Stimulated activated naive B cell treated with anti-CD40 and anti-IgM and Interleukin-4, amounts not matched to agents 10 μg/mL and 1 μg/mL and 100 μg/mL, for 72 hours (primary cell): ENCODE measurements around the gene NTNG2.

ENCODE experiments used
- ATAC-seq, 2 donors: fragments of 150-1000 bp; cut with Tn5 transposase; replicated peaks; 2 replicates each; pipeline ENCODE4 v1.10.0; 2021; ENCODE audit warnings: moderate library complexity in 1 of 2
- DNase-seq: peaks from one replicate; pipeline ENCODE4 v3.0.0; 2021
- H3K27ac Mint-ChIP-seq: one replicate; pipeline ENCODE4 v1.8.0; 2022; ENCODE audit warnings: mild to moderate bottlenecking, mixed read lengths
- H3K27me3 Mint-ChIP-seq, 2 donors: one replicate each; pipeline ENCODE4 v1.8.0; 2022; ENCODE audit warnings: mixed read lengths in 2 of 2
- H3K36me3 Mint-ChIP-seq, 2 donors: one replicate each; pipeline ENCODE4 v1.8.0; 2022; ENCODE audit warnings: mixed read lengths in 2 of 2, mild to moderate bottlenecking in 1 of 2
- H3K4me1 Mint-ChIP-seq, 2 donors: one replicate each; pipeline ENCODE4 v1.8.0; 2022; ENCODE audit warnings: mixed read lengths in 2 of 2, mild to moderate bottlenecking in 1 of 2
- H3K4me3 Mint-ChIP-seq, 2 donors: one replicate each; pipeline ENCODE4 v1.8.0; 2022; ENCODE audit warnings: mild to moderate bottlenecking in 2 of 2, mixed read lengths in 2 of 2, moderate library complexity in 1 of 2
- H3K9me3 Mint-ChIP-seq, 2 donors: one replicate each; pipeline ENCODE4 v1.8.0; 2022; ENCODE audit warnings: mixed read lengths in 2 of 2, mild to moderate bottlenecking in 1 of 2

The NTNG2 gene

DNA sequence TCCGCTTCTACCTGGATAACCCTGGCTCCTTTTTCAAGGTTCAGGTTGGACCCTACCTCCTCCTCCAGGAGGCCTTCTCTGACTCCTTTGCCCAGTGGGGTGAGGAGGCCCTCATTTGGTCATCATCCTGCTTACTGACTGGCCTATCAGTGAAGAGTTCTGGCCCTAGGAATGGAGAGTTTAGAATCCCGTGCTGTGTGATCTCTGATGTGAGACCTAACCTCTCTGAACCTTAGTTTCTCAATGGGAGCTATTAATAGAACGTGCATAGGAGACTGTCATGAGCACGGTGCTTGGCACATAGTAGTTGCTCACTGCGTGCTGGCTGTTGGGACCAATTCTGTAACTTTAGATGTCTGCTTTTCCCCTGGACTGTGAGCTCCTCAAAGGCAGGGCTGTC, 10.3 kb downstream of the NTNG2 start:
- H3K27ac Mint-ChIP-seq, result no peak overlapping the region
- no peak overlapping the region for H3K4me3 Mint-ChIP-seq
- peaks cover 0 to 5% of the 10 kb centered on the region in 2 donors for H3K36me3 Mint-ChIP-seq
- H3K4me1 Mint-ChIP-seq, result peaks cover 5 to 15% of the 10 kb centered on the region in 2 donors
- peaks cover 0 to 6% of the 10 kb centered on the region in 2 donors for H3K9me3 Mint-ChIP-seq
- ATAC-seq (no peak), DNase-seq (no peak)
- peaks cover 65 to 80% of the 10 kb centered on the region in 2 donors for H3K27me3 Mint-ChIP-seq

DNA sequence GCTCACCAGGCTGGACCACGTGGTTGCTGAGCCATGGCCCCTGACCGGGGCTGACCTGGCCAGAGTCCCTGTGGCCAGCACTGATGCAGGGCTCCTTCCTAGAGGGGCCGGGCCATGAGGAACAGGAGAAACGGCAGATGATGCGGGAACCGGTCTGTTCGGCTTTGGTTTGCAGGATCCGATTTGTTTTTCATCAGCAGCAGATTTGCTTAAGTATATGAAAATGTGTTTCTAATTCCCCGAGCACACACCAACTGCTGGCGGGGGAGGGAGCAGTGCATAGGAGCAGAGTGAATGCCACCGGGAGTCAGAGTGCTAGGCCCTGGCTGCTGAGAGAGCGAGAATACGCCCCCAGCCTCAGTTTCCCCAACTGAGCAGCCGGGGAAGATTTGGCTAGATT, 13.6 kb downstream of the NTNG2 start:
- H3K4me1 Mint-ChIP-seq, result peaks cover 5 to 9% of the 10 kb centered on the region in 2 donors
- no peak for ATAC-seq
- H3K27ac Mint-ChIP-seq, result no peak overlapping the region
- no peak overlapping the region for H3K4me3 Mint-ChIP-seq
- H3K36me3 Mint-ChIP-seq, result peaks cover 0 to 5% of the 10 kb centered on the region in 2 donors
- H3K27me3 Mint-ChIP-seq, result peaks cover 50 to 76% of the 10 kb centered on the region in 2 donors
- H3K9me3 Mint-ChIP-seq, result peaks cover 0 to 6% of the 10 kb centered on the region in 2 donors
- DNase-seq, result no peak

DNA sequence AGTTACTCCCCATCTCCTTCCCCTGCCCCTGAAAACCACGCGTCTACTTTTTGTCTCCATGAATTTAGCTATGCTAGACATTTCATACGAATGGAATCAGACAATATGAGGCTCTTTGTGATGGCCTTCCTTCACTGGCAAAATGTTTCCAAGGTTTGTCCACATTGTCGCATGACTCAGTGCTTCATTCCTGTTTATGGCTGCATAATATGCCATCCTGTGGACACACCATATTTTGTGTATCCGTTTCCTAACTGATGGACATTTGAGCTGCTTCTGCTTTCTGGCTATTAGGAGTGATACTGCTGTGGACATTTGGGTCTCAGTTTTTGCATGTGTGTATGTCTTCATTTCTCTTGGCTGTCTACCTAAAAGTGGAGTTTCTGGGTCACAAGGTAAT, 14.5 kb downstream of the NTNG2 start:
- H3K36me3 Mint-ChIP-seq, result peaks cover 0 to 5% of the 10 kb centered on the region in 2 donors
- no peak for DNase-seq
- no peak overlapping the region for H3K4me3 Mint-ChIP-seq
- peaks cover 5 to 9% of the 10 kb centered on the region in 2 donors for H3K4me1 Mint-ChIP-seq
- H3K9me3 Mint-ChIP-seq, result peaks cover 0 to 6% of the 10 kb centered on the region in 2 donors
- H3K27me3 Mint-ChIP-seq, result peaks cover 51 to 83% of the 10 kb centered on the region in 2 donors
- ATAC-seq, result no peak
- H3K27ac Mint-ChIP-seq, result no peak overlapping the region

DNA sequence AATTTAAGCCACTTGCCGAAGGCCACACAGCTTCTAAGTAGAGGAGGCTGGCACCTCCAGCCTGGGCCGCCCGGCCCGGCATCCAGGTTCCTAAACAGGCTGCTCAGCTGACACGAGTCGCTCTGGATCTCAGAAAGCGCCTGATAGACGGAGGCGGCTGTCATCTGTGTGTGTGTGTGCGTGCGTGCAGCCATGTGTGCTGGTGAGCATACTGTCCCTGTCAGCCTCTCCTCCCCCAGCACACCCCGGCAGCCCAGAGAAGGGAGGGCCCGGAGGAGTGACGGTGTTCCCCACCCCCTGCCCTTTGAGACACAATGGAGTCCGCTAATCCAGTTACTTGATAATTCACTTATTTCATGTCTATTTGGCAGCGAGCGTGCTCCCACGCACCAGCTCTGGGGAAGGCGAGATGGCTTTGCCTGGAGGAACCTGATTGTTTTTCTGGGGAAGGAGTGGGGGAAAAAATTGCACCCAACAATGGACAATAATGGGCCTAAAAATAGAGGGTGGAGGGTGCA, 20.0 kb downstream of the NTNG2 start:
- H3K36me3 Mint-ChIP-seq, result no peaks in the 10 kb centered on the region
- H3K9me3 Mint-ChIP-seq, result no peaks in the 10 kb centered on the region
- H3K27me3 Mint-ChIP-seq, result peaks cover 44 to 77% of the 10 kb centered on the region in 2 donors
- peaks cover 5 to 9% of the 10 kb centered on the region in 2 donors for H3K4me1 Mint-ChIP-seq
- ATAC-seq, result no peak
- no peak overlapping the region for H3K27ac Mint-ChIP-seq
- no peak overlapping the region for H3K4me3 Mint-ChIP-seq
- DNase-seq, result no peak

DNA sequence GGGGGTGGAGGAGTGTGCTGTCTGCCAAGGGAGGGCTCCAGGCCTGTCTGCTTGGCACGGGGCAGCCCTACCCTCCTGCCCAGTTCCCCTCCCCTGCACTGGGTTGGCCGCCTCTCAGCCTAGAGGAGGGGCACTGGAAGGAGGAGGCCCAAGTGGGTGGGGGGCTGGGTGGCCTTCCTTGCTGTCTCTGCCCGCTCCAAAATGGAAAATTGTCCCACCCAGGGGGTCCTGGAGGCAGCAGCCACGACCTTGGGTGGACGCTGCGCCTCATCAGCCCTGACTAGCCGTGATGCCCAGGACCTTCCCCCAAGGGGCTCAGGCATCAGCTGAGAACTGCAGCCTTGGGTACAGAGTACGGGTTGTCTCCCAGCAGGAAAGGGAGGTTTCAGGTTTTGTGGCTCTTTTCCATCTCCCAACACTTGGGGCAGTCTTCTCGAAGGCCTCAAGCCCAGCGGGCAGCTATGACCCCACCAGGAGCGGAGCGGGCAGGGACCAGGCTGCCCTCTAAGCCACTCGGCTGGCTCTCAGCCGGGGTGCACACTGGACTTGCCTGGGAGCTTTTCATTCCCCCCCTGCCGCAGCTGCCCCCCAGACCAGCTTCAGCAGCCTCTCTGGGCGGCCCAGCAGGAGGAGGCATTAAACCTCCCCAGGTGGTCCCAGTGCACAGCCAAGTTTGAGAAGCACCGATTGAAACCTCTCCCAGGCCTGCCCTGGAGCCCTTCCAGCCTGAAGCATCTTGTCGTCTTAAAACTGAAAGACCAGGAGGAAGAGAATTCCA, 20.6 kb downstream of the NTNG2 start:
- DNase-seq (no peak), ATAC-seq (no peak)
- Mint-ChIP-seq H3K36me3 (no peaks in the 10 kb centered on the region), H3K27me3 (peaks cover 45 to 77% of the 10 kb centered on the region in 2 donors), H3K4me3 (no peak overlapping the region), H3K9me3 (no peaks in the 10 kb centered on the region), H3K27ac (no peak overlapping the region), H3K4me1 (peaks cover 5 to 13% of the 10 kb centered on the region in 2 donors)

DNA sequence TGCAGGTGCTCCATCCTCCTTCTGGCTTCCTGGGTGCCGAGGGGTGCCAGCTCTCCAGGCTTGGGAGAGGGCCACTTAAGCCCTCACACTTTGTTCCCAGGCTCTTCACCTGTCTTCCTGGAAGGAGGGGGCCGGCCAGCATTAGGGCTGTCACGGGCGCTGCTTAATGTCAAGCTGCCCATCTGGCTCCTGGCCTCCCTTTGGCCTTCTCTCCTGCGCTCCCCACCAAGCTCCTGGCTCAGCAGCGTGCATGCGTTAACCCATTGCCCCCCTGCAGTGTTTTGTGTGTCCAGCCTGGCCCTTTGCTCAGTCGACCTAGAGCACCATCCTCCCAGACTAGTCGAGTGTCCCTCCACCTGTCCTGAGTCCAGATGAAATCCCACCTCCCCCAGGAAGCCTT, 21.3 kb downstream of the NTNG2 start:
- H3K36me3 Mint-ChIP-seq, result no peaks in the 10 kb centered on the region
- no peak overlapping the region for H3K27ac Mint-ChIP-seq
- no peaks in the 10 kb centered on the region for H3K9me3 Mint-ChIP-seq
- peaks cover 43 to 74% of the 10 kb centered on the region in 2 donors for H3K27me3 Mint-ChIP-seq
- no peak overlapping the region for H3K4me3 Mint-ChIP-seq
- peaks cover 5 to 15% of the 10 kb centered on the region in 2 donors for H3K4me1 Mint-ChIP-seq
- DNase-seq (no peak), ATAC-seq (no peak)

DNA sequence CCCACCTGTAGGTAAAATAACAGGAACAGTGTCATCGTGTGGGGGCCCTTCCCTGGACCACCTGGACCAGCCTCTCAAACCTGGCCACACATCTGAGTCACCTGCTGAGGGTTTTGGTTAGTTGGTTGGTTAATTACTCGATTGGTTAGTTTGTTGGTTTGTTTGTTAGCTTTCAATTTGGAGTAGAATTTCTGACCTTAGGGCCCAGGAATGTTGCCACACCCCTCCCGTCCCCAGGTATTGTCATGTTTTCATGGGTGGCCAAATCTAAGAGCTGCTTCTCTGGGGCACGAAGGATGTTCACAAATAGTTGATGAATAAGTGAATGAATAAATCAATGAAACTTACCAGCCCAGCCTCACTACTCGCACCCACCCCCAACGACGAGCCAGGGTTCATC, 21.9 kb downstream of the NTNG2 start:
- peaks cover 5 to 15% of the 10 kb centered on the region in 2 donors for H3K4me1 Mint-ChIP-seq
- H3K4me3 Mint-ChIP-seq, result no peak overlapping the region
- ATAC-seq, result no peak
- no peaks in the 10 kb centered on the region for H3K9me3 Mint-ChIP-seq
- H3K27ac Mint-ChIP-seq, result no peak overlapping the region
- H3K36me3 Mint-ChIP-seq, result no peaks in the 10 kb centered on the region
- no peak for DNase-seq
- H3K27me3 Mint-ChIP-seq, result peaks cover 43 to 77% of the 10 kb centered on the region in 2 donors

DNA sequence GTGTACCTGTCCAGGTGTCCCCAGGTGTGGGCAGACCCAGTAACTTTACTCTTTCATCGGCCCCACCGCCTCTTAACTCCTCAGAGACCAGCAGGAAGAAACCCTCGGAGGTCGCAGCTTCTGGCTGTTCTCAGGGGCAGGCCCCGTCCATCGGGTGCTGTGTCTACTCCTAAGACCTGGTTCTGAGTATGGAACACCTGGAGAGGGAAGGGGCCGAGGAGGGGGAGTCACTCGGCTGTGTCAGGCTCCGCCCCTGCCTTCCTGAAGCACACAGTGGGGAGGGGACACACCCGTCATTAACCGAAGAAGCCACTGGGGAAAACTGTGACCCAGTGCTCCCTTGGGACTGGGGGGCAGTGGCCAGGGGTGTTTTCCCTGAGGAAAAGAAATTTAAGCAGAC, 22.3 kb downstream of the NTNG2 start:
- peaks cover 5 to 15% of the 10 kb centered on the region in 2 donors for H3K4me1 Mint-ChIP-seq

DNA sequence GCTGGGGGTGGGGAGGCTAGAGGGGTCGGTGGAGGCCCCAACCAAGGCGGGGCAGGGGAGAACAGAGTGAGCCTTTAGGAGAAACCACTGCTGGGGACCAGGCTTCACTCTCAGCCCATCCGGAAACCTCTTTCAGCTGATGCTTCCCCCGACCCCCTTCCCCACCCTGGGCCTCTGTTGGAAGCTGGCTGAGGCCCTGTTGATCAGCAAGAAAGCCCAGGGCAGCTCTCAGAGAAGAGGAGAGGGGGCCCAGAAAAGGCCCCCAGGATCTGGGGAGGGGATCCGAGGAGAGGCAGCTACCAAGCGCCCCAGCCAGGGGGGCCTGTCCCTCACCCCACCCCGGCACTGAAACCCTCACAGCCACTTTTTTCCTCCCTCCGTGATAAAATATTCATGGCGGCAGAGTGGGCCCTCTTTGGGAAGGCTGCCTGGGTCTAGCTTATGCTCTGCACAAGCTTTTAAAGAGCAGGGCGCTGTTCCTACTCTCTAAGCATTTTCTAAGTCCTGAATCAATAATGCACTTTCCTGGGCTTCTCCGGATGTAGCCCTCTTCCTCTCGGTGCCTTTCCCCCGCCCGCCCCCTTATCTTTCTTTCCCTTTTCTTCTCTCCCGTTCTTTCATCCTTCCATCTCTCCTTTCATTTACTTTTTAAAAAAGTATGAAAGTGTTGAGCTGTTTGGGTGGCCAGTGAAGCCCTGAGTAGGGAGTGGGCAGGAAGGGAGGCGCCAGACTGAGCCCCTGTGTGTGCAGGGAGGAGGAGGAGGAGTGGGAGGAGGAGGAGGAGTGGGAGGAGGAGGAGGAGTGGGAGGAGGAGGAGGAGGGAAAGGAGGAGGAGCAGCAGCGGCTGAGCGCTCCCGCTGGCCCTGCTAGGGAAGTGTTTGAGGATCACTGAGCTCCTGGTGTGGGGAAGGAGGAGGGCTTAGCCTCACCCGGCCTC, 23.5 kb downstream of the NTNG2 start:
- H3K27ac Mint-ChIP-seq, result no peak overlapping the region
- no peak for DNase-seq

More for the DNA sequence above, 22.3 kb downstream of the NTNG2 start:
- ATAC-seq (no peak), DNase-seq (no peak)
- H3K27ac Mint-ChIP-seq, result no peak overlapping the region
- no peaks in the 10 kb centered on the region for H3K9me3 Mint-ChIP-seq
- no peak overlapping the region for H3K4me3 Mint-ChIP-seq
- no peaks in the 10 kb centered on the region for H3K36me3 Mint-ChIP-seq
- H3K27me3 Mint-ChIP-seq, result peaks cover 44 to 78% of the 10 kb centered on the region in 2 donors

DNA sequence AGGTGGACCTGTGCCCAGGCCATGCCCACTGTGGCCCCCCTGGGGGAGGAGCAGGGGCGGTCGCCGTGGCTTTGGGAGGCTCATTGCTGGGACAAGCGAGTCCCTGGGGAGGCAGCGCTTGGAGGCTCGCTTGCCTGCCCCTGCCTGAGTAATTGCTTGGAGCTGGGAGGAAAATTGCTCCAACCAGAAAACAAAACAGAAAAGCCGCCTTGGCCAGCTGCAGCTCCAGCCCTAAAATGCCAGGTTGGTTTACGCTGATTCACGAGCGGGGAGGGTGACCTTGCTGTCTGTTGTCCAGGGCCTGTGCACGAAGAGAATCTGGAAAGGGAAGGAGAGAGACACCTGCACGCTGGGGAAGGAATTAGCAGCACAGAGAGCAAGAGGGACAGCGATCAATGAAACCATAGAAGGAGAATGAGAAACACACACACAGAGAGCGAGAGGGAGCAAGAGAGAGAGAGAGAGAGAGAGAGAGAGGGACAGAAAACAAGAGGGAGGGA, 25.3 kb downstream of the NTNG2 start:
- Mint-ChIP-seq H3K4me1 (peaks cover 5 to 15% of the 10 kb centered on the region in 2 donors), H3K4me3 (no peak overlapping the region), H3K36me3 (no peaks in the 10 kb centered on the region), H3K27me3 (peaks cover 35 to 50% of the 10 kb centered on the region in 2 donors), H3K9me3 (no peaks in the 10 kb centered on the region), H3K27ac (no peak overlapping the region)
- ATAC-seq, result no peak
- no peak for DNase-seq

More for the DNA sequence above, 23.5 kb downstream of the NTNG2 start:
- peaks cover 39 to 68% of the 10 kb centered on the region in 2 donors for H3K27me3 Mint-ChIP-seq
- no peaks in the 10 kb centered on the region for H3K36me3 Mint-ChIP-seq
- ATAC-seq, result no peak
- H3K4me3 Mint-ChIP-seq, result no peak overlapping the region
- no peaks in the 10 kb centered on the region for H3K9me3 Mint-ChIP-seq
- peaks cover 5 to 15% of the 10 kb centered on the region in 2 donors for H3K4me1 Mint-ChIP-seq

DNA sequence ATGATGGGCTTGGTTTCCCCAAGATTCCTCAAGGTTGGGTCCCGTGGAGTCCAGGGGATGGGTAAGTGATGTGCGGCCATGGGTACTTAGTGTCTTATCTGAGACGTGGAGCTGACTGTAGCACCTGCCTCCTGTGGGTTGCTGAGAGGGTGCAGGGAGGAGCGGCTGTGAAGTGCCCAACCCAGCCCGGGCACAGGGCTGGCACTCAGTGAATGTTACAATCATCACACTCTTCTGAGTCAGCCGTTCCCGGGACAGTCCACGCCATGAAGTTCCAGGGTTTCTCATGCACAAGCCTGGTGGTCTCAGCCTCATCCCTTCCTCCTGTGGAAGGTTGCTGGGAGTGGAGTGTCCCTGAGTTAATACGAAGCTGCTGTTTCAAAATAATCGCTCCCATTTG, 29.1 kb downstream of the NTNG2 start:
- Mint-ChIP-seq H3K4me3 (no peak overlapping the region), H3K36me3 (no peaks in the 10 kb centered on the region), H3K9me3 (peaks cover 0 to 1% of the 10 kb centered on the region in 2 donors), H3K27ac (no peak overlapping the region), H3K27me3 (peaks cover 16 to 28% of the 10 kb centered on the region in 2 donors), H3K4me1 (peaks cover 0 to 7% of the 10 kb centered on the region in 2 donors)
- DNase-seq (no peak), ATAC-seq (no peak)

DNA sequence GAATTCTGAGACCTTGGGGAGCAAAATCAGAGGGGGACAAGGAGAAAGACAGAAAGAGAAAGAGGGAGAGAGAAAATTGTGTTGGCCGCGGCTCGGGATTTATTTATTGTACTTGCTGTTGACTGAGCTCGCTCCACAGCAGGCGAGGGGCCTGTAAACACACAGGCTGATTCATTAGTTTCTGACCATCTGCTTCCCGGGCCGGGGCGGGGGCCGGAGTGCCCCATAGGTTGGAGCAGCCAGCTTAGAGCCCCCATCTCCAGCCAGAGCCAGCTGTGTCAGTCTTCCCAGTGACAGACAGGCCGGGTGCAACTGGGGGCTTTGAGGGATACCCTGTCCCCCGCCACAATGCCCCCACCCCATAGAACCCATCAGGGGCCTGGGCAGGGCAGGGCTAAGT, 30.9 kb downstream of the NTNG2 start:
- peaks cover 14 to 19% of the 10 kb centered on the region in 2 donors for H3K27me3 Mint-ChIP-seq
- H3K4me3 Mint-ChIP-seq, result no peak overlapping the region
- H3K36me3 Mint-ChIP-seq, result no peaks in the 10 kb centered on the region
- no peaks in the 10 kb centered on the region for H3K4me1 Mint-ChIP-seq
- no peak overlapping the region for H3K27ac Mint-ChIP-seq
- H3K9me3 Mint-ChIP-seq, result peaks cover 0 to 1% of the 10 kb centered on the region in 2 donors
- DNase-seq (no peak), ATAC-seq (no peak)

DNA sequence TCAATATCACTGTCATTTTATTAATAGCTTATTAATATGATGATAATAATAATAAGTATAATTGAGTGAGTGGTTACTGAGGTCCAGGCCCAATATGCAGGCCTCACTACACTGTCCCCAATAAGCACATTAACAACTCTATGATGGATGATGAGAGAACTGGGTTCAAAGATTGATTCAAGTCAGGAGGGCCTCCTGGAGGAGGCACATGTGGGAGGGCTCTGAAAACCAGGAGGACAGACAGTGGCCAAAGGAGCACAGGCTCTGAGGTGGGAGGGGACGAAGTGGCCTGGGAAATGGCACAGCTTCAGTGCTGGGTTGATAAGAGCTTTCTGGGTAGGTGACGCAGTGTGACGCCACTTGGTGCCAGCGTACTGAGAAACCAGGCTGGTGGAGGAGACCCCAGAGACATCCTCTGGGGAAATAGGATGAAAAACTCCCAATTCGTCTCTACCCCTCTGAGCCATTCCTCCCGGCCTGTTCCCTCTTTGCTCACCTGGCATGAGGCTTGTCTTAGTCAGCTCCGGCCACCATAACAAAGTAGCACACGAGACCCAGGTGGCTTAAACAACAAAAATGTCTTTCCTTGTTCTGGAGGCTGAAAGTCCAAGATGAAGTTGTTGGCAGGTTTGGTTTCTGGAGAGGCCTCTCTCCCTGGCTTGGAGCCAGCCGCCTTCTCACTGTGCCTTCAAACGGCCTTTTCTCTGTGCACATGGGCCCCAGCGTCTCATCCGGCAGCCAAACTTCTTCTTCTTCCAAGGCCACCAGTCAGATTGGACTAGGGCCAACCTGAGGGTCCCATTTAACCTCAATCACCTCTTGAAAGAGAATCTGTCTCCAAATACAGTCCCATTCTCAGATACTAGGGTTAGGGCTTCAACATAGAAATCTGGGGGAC, 31.6 kb downstream of the NTNG2 start:
- peaks cover 13% of the 10 kb centered on the region in 2 donors for H3K27me3 Mint-ChIP-seq
- H3K4me1 Mint-ChIP-seq, result no peaks in the 10 kb centered on the region
- no peak overlapping the region for H3K4me3 Mint-ChIP-seq
- DNase-seq (no peak), ATAC-seq (no peak)
- peaks cover 0 to 3% of the 10 kb centered on the region in 2 donors for H3K9me3 Mint-ChIP-seq
- no peak overlapping the region for H3K27ac Mint-ChIP-seq
- no peaks in the 10 kb centered on the region for H3K36me3 Mint-ChIP-seq
